SKM-1 treated with dmso at 0.1 percent for 144 hours (cell line): ENCODE measurements around the gene FAM240B.

Experiments
- DNase-seq: peaks from one replicate; lab custom pipeline; 2025; ENCODE audit not compliant: unreplicated experiment; lab: John Stamatoyannopoulos, UW

FAM240B gene

GRCh38 chr9:38671372-38671731 is 48.6 kb downstream of the FAM240B start:
- no peak for DNase-seq

- no peak for DNase-seq
Observed at GRCh38 chr9:38670542-38671371, 49.2 kb downstream of the FAM240B start.

DNA sequence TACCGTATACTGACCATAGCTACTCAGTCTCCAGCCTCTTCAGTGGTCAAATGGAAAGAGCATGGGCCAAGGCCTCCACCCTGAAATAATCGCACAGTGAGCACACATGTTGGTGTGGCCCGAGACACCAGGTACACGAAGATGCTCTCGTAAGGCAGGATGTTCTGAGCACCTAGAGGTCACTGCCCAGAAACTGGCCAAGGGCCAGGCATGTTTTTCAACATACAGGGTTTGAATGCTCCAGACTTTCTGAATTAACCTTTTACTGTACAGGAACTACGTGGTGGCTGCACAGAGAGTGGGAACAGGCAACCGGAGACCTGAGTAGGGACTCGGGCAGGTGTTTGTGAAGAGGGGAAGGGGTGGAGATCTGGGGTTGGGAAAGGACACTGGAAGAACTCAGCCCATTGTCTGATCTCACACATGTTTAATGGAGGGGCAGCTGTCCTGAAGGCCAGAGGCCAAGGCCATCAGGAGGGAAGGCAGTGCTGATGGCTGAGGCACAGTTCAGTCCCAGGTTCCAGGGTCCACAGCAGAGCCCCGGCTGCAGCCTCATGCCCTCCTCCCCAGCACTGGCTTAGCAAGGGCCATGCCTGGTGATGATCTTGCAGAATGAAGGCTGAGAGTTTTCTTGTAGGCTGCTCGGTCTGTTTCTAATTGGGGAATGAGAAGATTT is 51.0 kb downstream of the FAM240B start:
- DNase-seq: no peak

GRCh38 chr9:38662763-38663593 is 57.0 kb downstream of the FAM240B start:
- no peak for DNase-seq

DNA sequence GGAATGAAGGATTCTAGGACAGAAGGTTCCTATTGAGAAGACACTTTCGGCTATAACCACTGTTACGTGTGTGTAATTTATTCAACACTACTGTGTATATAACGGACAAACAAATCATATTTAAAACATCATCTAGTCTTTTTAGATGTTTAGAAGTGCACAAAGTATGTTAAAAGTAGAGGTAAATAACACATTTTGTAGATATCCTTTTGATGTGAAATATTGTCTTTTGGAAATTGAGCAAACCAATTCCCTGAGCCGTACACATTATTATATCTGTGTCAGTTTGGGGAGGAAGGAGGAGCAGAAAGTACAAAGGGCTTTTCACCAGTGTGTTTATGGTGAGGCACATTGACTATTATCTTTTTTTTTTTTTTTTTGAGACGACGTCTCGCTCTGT is 60.4 kb downstream of the FAM240B start:
- DNase-seq: no peak

GRCh38 chr9:38656896-38657295 is 63.0 kb downstream of the FAM240B start:
- DNase-seq: no peak

DNA sequence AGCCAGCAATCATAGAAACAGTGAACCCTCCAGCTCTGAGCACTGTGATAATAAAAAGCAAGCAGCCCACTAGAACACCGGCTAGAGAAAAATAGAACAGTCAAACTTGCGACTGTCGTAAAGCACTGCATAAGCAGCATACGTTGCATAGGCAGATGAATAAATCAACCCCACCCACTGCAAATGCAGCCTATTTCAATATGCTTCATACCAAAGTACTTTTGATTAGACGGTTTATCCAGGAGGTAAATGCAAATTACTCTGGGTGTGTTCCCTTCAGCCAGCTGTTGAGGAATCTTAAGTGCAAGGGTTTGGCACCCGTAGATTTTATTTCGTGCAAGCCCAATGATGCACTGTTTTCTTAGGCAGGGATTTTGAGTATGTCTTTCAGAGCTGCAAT is 67.4 kb downstream of the FAM240B start:
- no peak for DNase-seq

DNA sequence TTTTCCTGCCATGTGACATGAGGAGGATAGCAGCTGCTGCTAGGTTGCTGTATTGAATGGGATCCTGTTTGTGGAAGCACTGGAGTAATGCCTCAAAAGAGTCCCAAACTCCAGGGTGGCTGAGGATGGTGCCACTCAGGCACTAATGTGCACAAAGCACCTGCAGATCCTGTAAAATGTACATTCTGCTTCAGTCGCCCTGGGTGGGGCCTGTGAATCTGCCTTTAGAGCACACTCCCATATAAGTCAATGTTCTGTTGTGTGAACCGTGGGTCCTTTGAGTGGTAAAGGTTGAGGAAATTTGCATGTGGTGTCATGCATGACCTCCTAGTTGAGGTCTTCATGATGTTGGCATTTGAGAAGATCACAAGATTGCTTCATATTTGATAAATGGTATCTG is 67.9 kb downstream of the FAM240B start:
- DNase-seq: no peak

DNA sequence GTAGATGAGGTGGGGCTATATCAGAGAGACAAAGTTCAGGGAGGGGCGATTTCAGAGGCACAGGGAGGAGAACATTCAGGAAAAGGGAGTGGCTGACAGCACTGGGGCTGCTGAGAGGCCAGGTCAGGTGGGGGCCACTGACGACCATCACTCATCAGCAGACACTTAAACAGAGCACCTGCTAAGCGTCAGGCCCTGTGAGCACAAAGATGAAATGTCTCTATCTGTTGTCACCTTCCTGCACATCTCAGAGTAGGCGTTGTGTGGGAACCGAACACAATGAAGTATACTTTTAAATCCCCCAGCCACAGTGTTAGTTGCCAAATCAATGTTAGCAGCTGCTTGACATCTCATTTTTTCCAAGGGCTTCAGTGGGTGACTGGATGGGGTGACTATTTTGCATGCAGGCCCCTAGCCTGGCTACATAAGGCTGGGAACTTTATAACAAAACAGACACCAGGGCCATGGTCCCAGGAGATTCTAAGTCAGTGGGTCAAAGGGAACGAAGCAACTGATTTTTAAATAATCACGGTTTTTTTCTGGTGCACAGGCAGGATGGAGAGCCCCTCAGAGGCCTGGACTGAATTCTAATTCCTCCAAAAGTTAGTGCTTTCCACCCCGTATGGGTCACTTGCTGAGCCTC is 68.4 kb downstream of the FAM240B start:
- DNase-seq: no peak

DNA sequence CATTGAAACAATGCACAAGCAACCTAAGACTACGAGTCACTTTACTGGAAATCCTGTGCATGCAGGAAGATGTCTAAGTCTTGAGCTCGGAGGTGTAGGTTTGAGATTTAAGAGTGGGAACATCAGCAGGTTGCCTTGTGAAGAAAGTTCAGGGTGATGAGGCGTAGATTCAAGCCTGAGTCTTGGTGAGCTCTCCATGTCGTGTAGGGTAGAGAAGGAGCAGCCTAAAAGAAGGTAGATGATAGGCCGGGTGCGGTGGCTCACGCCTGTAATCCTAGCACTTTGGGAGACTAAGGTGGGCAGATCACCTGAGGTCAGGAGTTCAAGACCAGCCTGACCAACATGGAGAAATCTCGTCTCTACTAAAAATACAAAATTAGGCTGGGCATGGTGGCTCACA is 69.4 kb downstream of the FAM240B start:
- DNase-seq: no peak

DNA sequence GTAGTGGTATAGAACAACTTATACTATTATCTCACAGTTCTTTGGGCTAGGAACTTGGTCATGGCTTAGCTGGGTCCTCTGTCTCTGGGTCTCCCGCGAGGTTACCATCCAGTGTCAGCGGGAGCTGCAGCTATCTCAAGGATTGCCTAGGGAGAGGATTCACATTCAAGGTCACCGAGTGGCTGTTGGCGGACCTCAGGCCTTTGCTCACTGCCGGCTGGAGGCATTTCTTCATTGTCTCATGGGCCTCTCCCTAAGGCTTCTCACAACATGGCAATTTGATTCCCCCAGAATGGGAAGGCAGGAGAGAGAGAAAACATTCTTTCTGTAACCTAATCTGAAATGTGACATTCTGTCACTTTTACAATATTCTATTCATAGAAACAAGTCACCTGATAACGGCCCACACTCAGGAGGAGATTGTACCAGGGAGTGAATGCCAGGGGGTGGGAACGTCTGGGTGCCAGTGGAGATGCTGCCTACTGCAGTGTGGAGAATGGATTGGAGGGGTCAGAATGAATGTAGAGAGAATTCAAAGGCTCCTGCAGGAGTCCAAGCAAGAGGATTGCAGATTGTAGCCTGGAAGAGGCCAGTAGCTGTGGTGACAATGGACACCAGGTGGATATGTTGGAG is 70.1 kb downstream of the FAM240B start:
- no peak for DNase-seq

DNA sequence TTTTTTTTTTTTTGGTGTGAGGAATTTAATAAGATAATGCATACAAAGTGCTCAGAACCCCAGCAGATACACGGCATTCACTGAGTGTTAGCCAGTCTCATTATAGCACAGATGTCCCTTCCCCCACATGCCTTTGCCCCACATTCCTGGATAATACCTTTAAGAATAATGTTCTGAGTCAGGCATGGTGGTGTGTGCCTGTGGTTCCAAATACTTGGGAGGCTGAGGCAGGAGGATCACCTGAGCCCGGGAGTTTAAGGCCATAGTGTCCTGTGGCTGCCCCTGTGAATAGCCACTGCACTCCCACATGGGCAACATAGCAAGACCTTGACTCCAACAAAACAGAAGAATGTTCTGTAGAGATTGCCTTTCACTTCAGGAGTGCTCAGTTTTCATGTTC is 75.3 kb downstream of the FAM240B start:
- DNase-seq: no peak
